NCI-H774 (cell line): ENCODE data around the gene NF1.
"Not testable (repeated sequence)": the region's sequence is repeated elsewhere in the genome, so short reads cannot be mapped to it uniquely, and the experiment has no call there.

Source experiments
- DNase-seq: peaks from one replicate; lab custom pipeline; 2025; lab: John Stamatoyannopoulos, UW

NF1 gene

DNA sequence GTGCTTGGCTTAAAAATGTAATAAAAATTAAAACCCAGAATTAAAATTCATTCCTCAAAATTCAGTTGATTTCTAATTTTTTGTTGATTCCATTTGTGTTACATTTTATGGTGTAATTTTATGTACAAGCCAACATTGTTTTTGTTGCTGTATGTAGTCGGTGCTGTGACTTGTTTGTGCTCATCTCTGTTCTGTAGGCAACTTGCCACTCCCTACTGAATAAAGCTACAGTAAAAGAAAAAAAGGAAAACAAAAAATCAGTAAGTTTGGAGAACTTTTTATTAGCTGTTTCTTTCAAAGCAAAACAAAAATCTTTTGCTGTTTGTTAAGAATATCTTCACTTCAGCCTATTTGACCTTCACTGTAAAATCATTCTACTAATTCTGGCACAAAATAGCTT lies 158.0 kb downstream of the NF1 start:
- no peak for DNase-seq

DNA sequence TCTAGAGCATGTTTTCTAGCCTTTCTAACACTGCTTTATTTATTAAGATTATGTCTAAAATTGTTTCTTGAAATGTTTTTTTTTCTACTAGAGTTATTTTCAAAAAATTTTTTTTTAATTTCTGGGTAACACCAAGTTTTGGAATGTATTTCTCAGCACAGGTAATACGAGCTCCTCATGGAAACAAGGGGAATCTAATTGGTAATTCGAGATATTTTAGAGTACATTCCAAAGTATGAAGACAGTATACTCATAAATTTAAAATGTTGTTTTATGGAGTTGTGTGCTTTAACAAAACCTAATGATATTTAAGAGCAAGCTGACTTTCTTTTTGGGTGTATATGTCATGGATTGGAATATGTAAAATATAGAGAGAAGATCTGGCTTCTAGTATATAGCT lies 159.9 kb downstream of the NF1 start:
- no peak for DNase-seq

DNA sequence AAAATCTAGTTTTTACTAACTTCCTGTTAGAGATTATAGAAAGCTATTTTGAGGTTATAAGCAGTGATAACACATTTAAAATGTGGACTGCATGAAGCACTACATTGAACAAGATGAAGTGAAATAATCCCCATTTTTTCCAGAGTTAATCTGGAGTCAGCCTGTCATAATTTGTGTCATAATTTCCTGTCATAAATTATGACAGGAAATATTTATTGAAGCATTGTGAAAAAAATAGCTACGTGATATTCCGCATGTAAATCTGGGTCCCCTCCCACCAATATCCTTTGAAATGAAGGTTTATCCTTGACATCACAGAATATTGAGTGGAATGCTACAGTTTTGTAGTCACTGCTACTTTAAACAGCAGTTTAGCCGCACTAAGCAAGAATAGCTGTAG lies 162.2 kb downstream of the NF1 start:
- no peak for DNase-seq

DNA sequence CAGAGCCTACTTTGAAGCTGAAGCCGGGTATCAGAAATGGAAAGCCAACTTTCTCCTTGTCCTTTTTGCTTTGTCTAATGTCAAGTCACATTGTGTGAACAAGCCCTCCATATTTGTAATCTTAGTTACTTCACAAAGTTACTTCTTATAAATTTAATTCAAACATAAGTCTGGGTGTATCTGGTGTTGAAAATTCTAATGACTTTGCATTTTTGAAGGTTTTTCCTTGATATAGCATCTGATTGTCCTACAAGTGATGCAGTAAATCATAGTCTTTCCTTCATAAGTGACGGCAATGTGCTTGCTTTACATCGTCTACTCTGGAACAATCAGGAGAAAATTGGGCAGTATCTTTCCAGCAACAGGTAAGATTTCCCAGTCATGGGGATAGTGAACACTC lies 165.4 kb downstream of the NF1 start:
- DNase-seq, result no peak

DNA sequence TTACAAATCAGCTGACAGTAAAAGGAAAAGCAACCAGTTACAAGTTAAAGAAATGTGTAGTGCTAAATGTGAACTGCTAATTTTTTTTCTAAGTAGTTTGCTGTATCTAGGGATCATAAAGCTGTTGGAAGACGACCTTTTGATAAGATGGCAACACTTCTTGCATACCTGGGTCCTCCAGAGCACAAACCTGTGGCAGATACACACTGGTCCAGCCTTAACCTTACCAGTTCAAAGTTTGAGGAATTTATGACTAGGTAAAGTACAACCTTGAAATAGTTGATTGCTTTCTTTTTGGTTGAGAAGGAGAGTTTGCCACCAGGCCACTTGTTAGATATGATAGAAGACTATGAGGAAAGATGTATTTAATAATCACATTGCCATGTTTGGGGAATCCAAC lies 166.8 kb downstream of the NF1 start:
- no peak for DNase-seq

DNA sequence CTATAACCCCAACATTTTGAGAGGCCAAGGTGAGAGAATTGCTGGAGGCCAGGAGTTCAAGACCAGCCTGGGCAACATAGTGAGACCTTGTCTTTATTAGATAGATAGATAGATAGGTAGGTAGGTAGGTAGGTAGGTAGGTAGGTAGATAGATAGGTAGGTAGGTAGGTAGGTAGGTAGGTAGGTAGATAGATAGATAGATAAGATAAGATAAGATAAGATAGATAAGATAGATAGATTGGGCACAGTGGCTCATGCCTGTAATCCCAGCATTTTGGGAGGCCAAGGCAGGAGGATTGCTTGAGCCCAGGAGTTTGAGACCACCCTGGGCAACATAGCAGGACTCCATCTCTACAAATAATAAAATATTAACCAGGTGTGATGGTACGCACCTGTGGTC lies 168.1 kb downstream of the NF1 start:
- DNase-seq, result not testable (repeated sequence)

DNA sequence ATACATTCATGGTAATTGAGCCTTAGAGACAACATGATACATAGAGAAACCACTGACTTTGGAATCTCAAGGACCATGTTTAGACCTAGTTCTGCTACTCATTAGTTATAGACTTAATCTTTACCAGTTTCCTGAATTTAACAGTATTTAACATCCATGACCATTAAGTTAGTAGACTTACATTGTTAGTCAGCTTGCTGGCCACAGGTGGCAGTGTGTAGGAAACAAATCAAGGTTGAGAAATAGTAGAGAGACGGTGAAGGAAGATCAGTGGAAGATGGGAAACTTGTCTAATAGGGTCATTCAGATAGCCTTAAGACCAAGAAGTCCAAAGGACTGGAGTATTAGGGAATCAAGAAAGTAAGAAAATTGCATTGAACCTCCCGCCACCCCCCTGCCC lies 171.3 kb downstream of the NF1 start:
- DNase-seq, result no peak

DNA sequence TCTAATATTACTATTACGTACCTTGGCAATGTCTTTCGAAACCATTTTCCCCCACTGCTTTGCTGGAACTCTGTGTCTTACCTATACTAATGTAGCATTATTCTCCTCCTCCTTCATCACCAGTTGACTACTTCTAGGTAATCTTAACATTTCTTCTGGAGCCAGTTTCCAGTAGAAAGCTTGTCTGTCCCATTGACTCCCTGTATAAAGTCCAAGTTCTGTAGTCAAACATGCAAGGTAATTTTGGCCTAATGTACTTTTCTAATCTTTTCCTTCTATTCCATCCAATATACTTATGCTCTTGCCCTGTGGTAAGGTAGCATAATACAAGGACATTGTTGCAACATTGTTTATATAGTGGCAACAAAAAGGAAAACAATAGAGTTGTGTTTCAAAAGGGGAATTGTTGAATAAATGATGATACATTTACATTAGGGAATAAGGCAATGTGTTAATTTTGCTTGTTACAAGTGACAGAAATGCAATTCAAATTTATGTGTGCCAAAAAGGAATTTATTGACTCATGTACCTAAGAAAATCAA lies 174.3 kb downstream of the NF1 start:
- no peak for DNase-seq

DNA sequence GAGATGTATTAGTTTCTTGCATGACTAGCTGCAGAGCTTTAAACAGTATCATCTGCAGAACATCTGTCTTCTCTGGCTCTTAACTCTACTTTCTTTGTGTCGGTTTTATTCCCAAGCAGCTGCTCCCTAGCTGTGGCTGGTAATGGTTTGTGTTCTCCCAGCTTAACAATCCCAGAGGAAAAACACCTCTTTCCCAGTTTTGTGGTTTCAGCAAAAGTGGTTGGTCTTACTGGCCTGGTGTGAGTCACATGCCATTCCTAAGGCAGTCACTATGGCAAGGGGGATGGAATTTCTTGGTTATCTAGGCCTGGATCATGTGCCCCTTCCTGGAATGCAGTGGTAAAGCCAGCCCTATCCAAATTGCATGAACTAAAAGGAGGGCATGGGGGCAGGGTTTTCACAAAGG lies 174.8 kb downstream of the NF1 start:
- DNase-seq, result no peak

DNA sequence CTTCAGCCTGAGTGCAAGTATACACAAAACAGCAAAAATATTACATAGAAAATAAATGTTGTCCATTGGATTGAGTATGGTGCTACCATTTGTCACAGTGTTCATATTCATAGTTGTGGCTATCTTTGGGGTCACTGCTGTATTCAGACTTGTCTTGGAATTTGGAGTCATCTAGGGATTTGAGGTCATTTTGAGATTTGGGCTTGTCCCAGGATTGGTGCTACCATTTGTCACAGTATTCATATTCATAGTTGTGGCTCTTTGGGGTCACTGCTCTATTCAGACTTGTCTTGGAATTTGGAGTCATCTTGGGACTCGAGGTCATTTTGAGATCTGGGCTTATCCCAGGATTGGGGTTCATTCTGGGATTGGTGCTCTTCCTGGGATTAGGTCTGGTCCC lies 177.5 kb downstream of the NF1 start:
- DNase-seq, result no peak

DNA sequence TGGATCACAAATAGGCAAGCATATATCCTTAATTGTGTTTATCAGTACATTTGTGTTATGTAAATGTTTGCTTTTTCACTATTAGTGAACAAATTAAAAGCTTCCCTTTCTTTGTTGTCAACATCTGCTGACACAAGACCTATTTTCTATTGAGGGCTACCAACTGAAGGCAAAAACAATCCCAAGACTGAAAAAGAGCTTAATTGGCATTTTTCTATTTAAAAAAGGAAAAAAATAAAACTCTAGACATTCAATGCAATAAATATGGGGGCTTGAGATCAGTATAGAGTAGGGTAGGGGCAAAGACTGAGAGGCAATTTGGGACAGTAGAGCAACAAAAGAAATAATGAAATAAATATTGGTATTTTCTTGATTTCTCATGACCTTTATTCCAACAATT lies 178.0 kb downstream of the NF1 start:
- DNase-seq, result no peak

DNA sequence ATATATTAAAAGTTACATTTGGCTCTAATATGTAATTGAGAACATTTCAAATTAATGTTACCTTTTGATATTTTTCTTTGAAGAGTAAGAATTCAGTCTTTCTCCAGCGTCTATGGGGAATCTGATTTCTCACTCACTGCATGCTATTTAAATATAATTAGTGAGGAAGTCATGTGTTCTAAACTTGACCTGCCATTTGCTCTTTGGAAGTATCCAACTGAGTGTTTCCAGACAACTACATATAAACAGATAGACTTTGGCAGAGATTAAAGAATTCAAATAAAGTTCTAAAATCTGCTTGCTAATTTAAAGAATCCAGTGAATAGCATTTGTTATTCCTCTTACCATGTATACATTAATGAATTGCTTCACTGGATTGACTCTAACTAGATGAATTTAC lies 178.7 kb downstream of the NF1 start:
- DNase-seq, result no peak

DNA sequence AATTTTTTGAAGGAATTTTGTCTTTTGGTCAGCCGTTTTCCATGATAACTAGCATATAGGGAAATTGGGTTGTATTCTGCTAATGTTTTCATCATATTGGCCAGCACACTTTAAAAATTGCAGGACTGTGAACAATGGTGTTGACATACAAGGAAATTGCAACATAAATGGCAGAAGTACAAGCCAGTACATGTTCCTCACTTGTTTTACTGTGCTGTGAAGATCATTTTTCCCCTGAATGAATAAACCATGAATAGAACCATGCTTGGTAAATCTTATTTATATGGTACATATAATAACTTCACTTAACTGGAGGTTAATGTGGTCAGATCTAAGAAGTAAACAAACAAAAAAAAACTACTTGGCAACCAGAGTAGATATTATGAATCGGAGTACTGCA lies 179.5 kb downstream of the NF1 start:
- no peak for DNase-seq

DNA sequence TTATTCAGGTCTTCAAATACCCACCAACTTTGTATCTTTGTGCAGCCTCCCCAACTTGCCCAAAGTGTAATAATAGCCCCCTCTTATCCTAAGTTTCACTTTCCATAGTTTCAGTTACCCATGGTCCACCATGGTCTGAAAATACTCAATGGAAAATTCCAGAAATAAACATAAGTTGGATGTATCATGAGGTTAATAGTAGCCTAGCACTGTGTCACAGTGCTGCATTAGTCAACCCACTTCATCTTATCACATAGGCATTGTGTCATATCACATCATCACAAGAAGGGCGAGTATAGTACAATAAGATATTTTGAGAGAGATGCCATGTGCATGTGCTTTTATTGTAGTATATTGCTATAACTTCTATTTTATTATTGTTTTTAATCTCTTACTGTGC lies 180.3 kb downstream of the NF1 start:
- no peak for DNase-seq

DNA sequence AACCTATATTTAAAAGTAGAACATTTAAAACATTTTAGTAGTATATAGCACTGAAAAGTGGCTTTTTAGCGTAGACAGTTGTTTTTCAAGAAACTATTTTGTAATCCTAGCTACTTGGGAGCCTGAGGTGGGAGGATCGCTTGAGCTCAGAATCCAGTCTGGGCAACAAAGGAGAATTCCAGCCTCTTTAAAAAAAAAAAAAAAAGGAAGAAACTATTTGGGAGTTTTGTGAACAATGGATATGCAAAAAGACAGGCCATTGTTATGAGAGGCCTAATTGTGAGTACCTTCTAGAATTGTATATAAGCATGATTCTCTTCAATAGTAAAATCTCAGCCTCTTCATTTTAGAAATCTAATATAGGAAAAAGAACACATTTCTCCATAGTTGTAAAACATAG lies 184.6 kb downstream of the NF1 start:
- DNase-seq, result no peak

DNA sequence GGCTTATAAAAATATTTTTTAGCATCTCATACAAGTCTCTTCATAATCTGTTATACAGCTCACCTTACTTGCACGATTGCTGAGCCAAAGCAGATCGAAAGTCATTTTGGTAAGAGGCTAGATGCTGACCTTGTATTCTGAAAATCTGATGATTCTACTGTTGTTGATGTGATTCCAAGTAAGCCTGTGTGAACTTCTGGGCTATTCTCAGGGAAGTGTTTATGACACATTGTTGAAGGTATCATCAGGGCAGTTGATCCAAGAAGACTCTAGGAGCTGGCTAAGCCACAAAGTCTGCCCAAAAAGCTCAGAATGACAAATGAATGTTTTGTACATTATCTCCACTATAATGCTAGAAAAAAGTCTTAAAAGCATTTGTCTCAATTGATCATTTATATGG lies 186.3 kb downstream of the NF1 start:
- no peak for DNase-seq

DNA sequence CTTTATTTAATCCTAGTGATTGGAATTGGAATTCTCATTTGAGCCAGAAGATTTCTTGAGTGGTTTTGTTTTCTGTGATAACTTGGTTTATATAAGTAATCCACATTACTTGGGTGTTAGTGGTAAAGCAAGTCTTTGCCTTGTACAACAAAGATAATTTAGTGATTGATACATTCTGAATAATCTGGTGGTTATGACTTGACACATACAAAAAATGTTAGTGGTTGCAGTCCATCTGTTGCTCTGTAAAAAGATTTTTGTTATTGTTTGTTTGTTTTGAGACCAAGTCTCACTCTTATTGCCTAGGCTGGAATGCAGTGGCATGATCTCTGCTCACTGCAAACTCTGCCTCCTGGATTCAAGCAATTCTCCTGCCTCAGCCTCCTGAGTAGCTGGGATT lies 189.1 kb downstream of the NF1 start:
- no peak for DNase-seq

DNA sequence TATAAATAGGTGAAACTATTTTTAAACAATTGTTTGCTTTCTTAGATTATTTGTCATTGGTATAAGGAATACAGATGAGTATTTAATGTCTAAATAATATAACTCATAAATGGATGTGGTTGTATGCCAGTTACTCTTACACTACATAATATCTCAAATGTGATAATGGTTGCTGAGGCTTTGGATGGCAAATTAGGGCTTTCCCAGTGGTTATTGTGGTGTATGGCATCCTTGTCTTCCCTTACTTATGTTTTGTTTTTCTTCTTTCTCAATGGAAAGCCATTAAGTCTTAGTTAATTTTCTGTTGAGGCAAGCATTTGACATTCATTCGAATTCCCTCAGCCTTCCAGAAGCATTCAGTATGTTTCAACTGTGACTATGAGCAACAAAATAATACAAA lies 191.8 kb downstream of the NF1 start:
- DNase-seq, result no peak

DNA sequence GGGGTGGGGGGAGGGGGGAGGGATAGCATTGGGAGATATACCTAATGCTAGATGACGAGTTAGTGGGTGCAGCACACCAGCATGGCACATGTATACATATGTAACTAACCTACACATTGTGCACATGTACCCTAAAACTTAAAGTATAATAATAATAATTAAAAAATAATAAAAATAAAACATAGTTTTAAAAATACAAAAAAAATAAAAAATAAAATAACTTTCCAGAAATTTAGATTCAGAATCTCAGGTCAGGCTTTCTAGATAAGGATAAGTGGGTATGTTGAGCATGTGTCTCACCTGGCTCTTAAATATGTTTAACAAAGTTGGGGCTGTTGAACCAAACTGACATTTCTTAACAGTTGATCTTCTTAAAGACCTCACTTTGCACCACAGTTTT lies 193.2 kb downstream of the NF1 start:
- not testable (repeated sequence) for DNase-seq

DNA sequence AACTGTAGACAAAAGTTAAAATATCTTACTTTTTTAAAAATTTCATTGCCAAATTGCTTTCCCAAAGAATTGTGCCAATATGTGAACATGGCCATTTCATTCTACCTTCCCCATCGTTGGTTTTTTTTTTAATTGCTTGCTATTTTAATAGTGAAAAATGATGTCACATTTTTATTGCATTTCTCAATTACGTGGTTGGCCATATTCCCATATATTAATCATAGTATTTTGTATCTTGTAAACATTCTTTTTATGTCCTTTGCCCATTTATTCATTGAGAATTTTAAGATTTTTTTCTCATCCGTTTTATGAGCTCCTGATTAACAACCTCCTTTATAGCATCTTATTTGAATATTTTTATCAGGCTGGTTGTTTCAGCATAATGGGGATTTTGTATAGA lies 195.0 kb downstream of the NF1 start:
- DNase-seq, result no peak

DNA sequence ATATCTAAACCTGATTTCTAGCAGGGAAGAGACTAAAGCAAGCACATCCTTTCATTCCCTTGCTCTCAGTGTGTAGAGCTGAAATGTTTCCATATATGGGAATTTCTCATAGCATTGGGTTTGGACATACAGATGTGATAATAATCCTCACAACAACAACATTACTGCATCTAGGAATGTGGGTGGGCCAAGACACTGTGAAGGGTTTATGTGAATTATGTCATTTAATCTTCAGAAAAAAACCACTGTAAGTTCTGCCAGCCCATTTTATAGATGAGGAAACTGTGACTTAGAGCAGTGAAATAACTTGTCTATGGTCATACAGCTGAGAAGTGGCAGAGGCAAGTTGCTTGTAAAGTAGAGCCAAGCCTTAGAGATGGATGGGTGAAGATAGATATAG lies 197.0 kb downstream of the NF1 start:
- DNase-seq, result no peak

DNA sequence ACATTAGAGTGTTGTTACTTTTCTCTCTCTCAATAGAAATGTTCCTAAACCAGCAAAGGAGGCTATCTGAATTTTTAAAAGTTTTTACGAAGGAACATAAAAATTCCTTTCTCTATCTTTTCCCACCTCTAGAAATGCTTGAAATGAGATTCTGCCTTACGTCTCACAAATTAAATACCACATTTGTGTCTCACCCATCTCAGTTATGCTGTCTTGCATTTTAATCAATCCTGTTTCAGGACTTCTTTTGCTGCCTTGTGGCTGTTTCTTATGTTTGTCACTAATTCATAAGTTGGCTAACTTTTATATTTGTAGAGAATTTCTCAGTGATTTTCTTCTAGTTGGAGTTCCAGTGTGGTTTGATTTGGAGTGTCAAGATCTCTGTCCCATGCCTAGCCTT lies 198.8 kb downstream of the NF1 start:
- DNase-seq, result no peak

DNA sequence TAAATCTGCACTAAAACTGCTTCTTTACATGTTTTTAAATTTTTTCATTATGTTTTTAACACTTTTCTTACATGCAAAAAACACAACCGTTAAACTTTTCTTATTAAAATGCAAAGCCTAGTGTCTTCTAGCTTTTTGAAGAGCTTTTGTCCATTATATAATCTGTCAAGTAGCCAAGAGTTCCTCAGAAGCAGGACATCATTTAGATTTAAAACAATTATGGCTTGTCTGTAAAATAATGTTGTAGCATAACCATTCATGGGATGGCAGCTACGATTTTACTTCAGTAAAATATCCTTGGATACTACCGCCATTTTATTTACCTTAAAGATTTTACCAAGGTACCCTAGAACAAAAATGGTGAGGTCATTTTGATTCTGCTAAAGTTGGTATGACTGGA lies 199.5 kb downstream of the NF1 start:
- DNase-seq, result no peak

DNA sequence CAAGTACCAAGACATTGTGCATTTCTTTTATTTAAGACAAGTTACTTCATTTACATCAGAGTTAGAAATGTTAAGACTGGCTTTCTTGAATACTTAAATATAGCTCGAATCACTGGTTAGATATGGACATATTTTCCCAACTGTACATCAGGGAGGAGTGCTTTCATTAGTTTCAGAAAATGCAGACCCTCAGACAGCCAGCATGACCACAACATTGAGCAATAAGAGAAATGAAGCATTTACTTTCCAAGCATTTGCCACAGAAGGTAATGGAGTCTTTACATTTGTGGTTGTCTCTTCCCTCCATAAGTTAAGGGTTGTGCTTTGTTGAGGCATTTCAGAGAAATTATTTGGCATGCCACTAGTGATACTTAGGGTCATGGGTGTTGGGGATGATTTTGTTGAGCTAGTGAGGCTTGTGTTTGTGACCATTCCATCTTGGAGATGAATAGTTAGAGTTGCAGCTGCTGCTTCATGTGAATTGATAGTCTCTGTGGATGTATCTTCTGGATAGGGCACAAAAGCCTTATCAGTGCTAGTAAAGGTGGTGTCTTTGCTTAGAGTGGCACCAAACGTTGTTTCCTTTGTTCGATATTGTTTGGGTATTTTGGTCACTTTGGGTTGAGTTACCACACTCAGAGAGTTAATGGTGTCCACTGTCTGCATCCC lies 200.2 kb downstream of the NF1 start:
- no peak for DNase-seq

DNA sequence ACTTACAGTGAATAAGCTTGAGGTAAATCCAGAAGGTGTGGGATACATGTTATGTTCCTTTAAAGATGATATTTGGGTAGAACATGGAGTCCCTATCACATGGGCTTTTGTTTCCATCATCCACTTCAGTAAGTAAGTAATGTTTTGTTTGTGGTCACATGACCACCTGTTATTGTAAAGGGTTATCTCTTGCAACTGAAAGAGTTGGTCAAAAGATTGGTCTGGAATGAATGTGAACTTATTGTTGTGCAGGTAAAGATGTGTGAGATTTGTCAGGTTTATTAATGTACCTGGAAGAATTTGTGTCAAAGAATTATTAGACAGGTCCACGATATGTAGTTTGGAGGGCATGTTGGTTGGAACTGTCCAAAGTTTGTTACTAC lies 200.7 kb downstream of the NF1 start:
- DNase-seq, result no peak
